ENCODE results near the gene TCF25. TPM values are rescaled to one million over a fixed set of nuclear protein-coding genes. Genes with fewer than 3 reads are reported as not detected.
"Not testable (repeated sequence)": the region's sequence is repeated elsewhere in the genome, so short reads cannot be mapped to it uniquely, and the experiment has no call there.

Gene TCF25
- total RNA-seq, 3 donors from 2014 or later, result 179 to 217 (median 212) TPM

DNA sequence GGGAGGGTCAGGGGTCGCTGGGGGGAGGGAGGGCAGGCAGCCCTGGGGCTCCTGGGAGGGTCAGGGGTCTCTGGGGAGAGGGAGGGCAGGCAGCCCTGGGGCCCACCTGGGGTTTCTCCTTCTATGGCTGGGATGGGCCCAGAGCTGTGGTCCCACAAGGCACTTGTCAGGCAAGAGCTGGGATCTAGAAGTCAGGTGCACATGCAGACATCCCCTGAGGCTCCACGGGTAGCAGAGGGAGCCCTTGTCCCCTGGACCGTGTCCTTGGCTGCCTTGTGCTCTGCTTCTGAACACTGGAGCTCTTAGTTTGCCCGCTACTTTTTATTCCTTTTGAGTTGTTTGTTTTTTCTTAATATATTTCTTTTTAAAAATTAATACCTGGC lies 51.5 kb downstream of the TCF25 start:
- TF ChIP-seq, protein P1, sequence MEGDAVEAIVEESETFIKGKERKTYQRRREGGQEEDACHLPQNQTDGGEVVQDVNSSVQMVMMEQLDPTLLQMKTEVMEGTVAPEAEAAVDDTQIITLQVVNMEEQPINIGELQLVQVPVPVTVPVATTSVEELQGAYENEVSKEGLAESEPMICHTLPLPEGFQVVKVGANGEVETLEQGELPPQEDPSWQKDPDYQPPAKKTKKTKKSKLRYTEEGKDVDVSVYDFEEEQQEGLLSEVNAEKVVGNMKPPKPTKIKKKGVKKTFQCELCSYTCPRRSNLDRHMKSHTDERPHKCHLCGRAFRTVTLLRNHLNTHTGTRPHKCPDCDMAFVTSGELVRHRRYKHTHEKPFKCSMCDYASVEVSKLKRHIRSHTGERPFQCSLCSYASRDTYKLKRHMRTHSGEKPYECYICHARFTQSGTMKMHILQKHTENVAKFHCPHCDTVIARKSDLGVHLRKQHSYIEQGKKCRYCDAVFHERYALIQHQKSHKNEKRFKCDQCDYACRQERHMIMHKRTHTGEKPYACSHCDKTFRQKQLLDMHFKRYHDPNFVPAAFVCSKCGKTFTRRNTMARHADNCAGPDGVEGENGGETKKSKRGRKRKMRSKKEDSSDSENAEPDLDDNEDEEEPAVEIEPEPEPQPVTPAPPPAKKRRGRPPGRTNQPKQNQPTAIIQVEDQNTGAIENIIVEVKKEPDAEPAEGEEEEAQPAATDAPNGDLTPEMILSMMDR (IDR thresholded peaks at IDR 0.05), result no peak
- DNase-seq (no peak), ATAC-seq (no peak)
- H3K9me3 ChIP-seq, result no peaks in the 10 kb centered on the region
- intact Hi-C loops (cut with DNase I, micrococcal nuclease), result no loop called here
- peaks cover 27% of the 10 kb centered on the region for H3K4me1 ChIP-seq (ENCODE audit: low read depth)
- no peak overlapping the region for H3K4me3 ChIP-seq
- no peaks in the 10 kb centered on the region for H3K36me3 ChIP-seq (ENCODE audit: low read depth)

DNA sequence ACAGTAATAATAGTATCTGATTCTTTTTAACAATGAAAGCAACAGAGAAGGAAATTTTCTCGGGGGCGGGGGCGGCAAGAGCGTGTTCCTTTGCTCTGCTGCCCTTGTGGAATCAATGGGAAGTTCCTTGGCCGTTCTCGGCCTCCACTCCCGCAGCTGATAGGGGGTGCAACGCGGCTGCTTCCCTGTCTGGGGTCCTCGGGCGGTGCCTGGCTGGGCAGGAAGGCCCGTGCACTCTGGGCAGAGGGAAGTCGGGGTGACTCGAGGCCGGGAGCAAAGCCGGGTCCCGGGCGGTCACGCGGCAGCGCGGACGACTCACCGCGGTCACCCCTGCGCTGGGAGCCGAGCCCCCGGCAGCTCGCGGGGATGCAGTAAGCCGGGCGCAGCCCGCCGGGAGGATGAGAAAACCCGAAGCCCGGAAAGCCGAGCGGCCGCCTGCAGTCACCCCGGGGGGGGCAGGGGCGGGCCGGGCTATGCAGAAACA lies 52.2 kb downstream of the TCF25 start:
- TF ChIP-seq, protein P1 (IDR thresholded peaks at IDR 0.05), result no peak
- no peak for ATAC-seq
- Histone ChIP-seq H3K4me3 (no peak overlapping the region), H3K4me1 (ENCODE audit: low read depth) (peaks cover 27% of the 10 kb centered on the region), H3K9me3 (no peaks in the 10 kb centered on the region), H3K36me3 (ENCODE audit: low read depth) (no peaks in the 10 kb centered on the region)
- intact Hi-C loops (cut with DNase I, micrococcal nuclease), result no loop called here
- DNase-seq, result no peak

DNA sequence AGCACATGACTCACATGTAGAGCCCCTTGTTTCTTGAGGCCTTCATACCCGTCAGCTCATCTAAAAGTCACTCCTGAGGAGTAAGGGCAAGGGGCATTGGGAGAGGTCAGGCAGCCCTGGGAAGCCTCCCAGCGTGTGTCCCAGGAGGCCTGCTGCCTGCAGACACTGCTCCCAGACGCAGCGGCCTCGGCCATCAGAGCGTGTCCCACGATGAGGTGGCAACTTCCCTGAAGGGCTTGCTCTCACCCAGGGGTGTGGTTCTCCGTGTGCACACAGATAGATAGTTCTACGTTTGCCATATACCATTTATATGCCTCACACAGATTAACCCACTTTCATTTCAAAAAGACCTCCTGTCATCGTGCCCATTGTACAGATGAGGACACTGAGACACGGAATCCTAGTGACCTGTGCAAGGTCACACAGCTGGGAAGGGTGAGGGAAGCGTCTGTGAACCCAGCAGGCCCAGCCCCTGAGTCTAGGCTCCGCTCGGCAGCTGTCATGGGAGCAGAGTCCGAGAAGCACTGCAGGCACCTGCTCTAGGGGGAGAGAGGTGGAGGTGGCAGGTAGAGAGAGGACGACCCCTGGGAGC lies 58.0 kb downstream of the TCF25 start:
- no peaks in the 10 kb centered on the region for H3K9me3 ChIP-seq
- no peak for ATAC-seq
- intact Hi-C loops (cut with DNase I, micrococcal nuclease), result no loop called here
- TF ChIP-seq, protein P1 (IDR thresholded peaks at IDR 0.05), result no peak
- H3K4me3 ChIP-seq, result no peak overlapping the region
- no peaks in the 10 kb centered on the region for H3K36me3 ChIP-seq (ENCODE audit: low read depth)
- no peak for DNase-seq
- peaks cover 2% of the 10 kb centered on the region for H3K4me1 ChIP-seq (ENCODE audit: low read depth)

DNA sequence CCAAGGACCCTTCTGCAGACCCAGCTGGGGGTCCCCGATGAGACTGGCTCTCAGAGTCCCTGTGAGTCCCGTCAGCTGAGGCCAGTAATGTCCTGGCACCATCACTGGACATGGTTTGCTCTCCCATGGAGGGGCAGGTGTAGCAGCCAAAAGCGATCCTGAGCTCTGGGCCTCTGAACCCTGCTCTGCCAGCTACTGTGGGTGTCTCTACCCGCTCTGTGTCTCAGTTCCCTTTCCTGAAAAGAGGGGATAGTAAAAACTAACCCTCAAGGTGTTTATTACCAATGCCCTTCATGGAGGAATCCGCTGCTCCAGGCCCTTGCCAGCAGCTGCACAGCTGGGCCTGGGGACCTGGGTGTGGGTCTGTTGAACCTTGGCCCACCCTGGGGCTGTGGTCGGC lies 58.6 kb downstream of the TCF25 start:
- Histone ChIP-seq H3K4me1 (ENCODE audit: low read depth) (no peaks in the 10 kb centered on the region), H3K9me3 (no peaks in the 10 kb centered on the region), H3K4me3 (no peak overlapping the region), H3K36me3 (ENCODE audit: low read depth) (no peaks in the 10 kb centered on the region)
- ATAC-seq (no peak), DNase-seq (no peak)
- intact Hi-C loops (cut with DNase I, micrococcal nuclease), result no loop called here
- TF ChIP-seq, protein P1 (IDR thresholded peaks at IDR 0.05), result no peak

DNA sequence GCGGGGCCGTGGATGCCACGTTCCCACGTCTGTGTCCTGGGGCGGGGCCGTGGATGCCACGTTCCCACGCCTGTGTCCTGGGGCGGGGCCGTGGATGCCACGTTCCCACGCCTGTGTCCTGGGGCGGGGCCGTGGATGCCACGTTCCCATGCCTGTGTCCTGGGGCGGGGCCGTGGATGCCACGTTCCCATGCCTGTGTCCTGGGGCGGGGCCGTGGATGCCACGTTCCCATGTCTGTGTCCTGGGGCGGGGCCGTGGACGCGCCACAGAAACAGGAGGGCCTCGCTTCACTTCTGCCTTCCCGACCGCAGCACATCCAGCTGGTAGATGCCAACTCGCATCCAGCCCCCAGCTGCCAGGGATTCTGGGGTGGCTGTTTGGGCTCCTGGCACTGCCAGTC lies 60.6 kb downstream of the TCF25 start:
- H3K9me3 ChIP-seq; intact Hi-C loops (cut with DNase I, micrococcal nuclease); H3K4me1 ChIP-seq (ENCODE audit: low read depth); H3K4me3 ChIP-seq; H3K36me3 ChIP-seq (ENCODE audit: low read depth); DNase-seq; ATAC-seq: not testable (repeated sequence)

DNA sequence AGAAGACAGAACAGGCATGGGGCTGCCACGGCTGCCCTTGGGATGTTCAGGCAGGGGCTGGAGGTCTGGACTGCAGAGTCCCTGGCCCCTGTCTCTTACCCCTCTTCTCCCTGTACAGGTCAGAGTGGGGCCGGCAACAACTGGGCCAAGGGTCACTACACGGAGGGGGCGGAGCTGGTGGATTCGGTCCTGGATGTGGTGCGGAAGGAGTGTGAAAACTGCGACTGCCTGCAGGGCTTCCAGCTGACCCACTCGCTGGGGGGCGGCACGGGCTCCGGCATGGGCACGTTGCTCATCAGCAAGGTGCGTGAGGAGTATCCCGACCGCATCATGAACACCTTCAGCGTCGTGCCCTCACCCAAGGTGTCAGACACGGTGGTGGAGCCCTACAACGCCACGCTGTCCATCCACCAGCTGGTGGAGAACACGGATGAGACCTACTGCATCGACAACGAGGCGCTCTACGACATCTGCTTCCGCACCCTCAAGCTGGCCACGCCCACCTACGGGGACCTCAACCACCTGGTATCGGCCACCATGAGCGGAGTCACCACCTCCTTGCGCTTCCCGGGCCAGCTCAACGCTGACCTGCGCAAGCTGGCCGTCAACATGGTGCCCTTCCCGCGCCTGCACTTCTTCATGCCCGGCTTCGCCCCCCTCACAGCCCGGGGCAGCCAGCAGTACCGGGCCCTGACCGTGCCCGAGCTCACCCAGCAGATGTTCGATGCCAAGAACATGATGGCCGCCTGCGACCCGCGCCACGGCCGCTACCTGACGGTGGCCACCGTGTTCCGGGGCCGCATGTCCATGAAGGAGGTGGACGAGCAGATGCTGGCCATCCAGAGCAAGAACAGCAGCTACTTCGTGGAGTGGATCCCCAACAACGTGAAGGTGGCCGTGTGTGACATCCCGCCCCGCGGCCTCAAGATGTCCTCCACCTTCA lies 61.5 kb downstream of the TCF25 start:
- Histone ChIP-seq H3K36me3 (ENCODE audit: low read depth) (no peaks in the 10 kb centered on the region), H3K9me3 (no peaks in the 10 kb centered on the region), H3K4me1 (ENCODE audit: low read depth) (no peaks in the 10 kb centered on the region), H3K4me3 (no peak overlapping the region)
- ATAC-seq (no peak), DNase-seq (no peak)
- TF ChIP-seq, protein P1 (IDR thresholded peaks at IDR 0.05), result no peak
- intact Hi-C loops (cut with DNase I, micrococcal nuclease), result no loop called here

DNA sequence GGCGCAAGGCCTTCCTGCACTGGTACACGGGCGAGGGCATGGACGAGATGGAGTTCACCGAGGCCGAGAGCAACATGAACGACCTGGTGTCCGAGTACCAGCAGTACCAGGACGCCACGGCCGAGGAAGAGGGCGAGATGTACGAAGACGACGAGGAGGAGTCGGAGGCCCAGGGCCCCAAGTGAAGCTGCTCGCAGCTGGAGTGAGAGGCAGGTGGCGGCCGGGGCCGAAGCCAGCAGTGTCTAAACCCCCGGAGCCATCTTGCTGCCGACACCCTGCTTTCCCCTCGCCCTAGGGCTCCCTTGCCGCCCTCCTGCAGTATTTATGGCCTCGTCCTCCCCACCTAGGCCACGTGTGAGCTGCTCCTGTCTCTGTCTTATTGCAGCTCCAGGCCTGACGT lies 62.2 kb downstream of the TCF25 start:
- H3K4me1 ChIP-seq (ENCODE audit: low read depth); ATAC-seq; H3K36me3 ChIP-seq (ENCODE audit: low read depth); DNase-seq; H3K9me3 ChIP-seq; intact Hi-C loops (cut with DNase I, micrococcal nuclease); H3K4me3 ChIP-seq: not testable (repeated sequence)
